GM12875 (cell line): Measurements from ENCODE around the gene RCAN2.

ENCODE experiments used
- H3K4me3 ChIP-seq: one replicate; pipeline ENCODE4 v1.5.1; 2011; ENCODE audit warnings: low read depth, low read length, control low read depth
- CTCF ChIP-seq: IDR thresholded peaks from 2 replicates; pipeline ENCODE4 v1.5.1; 2011; ENCODE audit warnings: low read depth, mild to moderate bottlenecking, control low read depth, inconsistent platforms, low read length, moderate library complexity, borderline replicate concordance; ENCODE audit not compliant: insufficient read depth

RCAN2 gene

GRCh38 chr6:46310196-46310595, 181.1 kb downstream of the RCAN2 start:
- H3K4me3 ChIP-seq, result no peak overlapping the region
- TF ChIP-seq CTCF, result no peak

GRCh38 chr6:46306431-46306830, 184.8 kb downstream of the RCAN2 start:
- TF ChIP-seq CTCF, result no peak
- H3K4me3 ChIP-seq, result no peak overlapping the region

- no peak for TF ChIP-seq CTCF
- H3K4me3 ChIP-seq, result no peak overlapping the region
These were observed 185.4 kb downstream of the RCAN2 start for GRCh38 chr6:46305833-46306232.

GRCh38 chr6:46305236-46305635, 186.0 kb downstream of the RCAN2 start:
- TF ChIP-seq CTCF, result no peak

GRCh38 chr6:46302816-46303215, 188.4 kb downstream of the RCAN2 start:
- H3K4me3 ChIP-seq, result no peak overlapping the region
- no peak for TF ChIP-seq CTCF

More at GRCh38 chr6:46305236-46305635, 186.0 kb downstream of the RCAN2 start:
- H3K4me3 ChIP-seq, result no peak overlapping the region

GRCh38 chr6:46302176-46302575, 189.1 kb downstream of the RCAN2 start:
- TF ChIP-seq CTCF, result no peak
- H3K4me3 ChIP-seq, result no peak overlapping the region

- no peak overlapping the region for H3K4me3 ChIP-seq
- TF ChIP-seq CTCF, result no peak
These were observed 192.0 kb downstream of the RCAN2 start for GRCh38 chr6:46299253-46299652.
